Endothelial cell of umbilical vein (primary cell): ENCODE results near the gene WNK4. TPM values are rescaled to one million over a fixed set of nuclear protein-coding genes. Genes with fewer than 3 reads are reported as not detected.

Source experiments
- BruUV-seq: library from RNA; stranded (reverse); fragments of 400-500 nt; replicated peaks from 2 replicates; lab custom pipeline; 2021; lab: Mats Ljungman, UMichigan
- CTCF ChIA-PET: fragments of 300-600, 350-600 bp; sonication (Branson Sonifier 250); formaldehyde crosslinking; loops from one replicate; lab custom pipeline; 2021; ENCODE audit warnings: antibody characterized with exemption, inconsistent platforms; lab: Charles Lee
- POLR2A ChIA-PET: fragments of 300-600, 350-600 bp; sonication (Branson Sonifier 250); formaldehyde crosslinking; loops from one replicate; lab custom pipeline; 2021; ENCODE audit warnings: antibody characterized with exemption, inconsistent platforms; lab: Charles Lee
- DNase-seq: peaks from one replicate; pipeline ENCODE4 v3.0.0-alpha.2; 2011; ENCODE audit warnings: low read depth, low spot score
- FAIRE-seq: peaks from 2 replicates; lab custom pipeline; 2011; peaks lifted over from hg19 to GRCh38; lab: Jason Lieb, UNC
- H2AFZ ChIP-seq: 2 replicates; pipeline ENCODE4 v1.6.0; 2012; ENCODE audit warnings: low read depth, low read length, control low read depth, inconsistent platforms
- H3K27ac ChIP-seq: 2 replicates; pipeline ENCODE4 v1.5.1; 2011; ENCODE audit warnings: low read depth, mild to moderate bottlenecking, control low read depth, low read length, moderate library complexity; ENCODE audit not compliant: insufficient read depth
- H3K27me3 ChIP-seq, 2 experiments: 2 replicates each; pipeline versions ENCODE4 v1.6.0 to v1.6.1; 2011; ENCODE audit warnings: low read length in 2 of 2, mixed read lengths in 1 of 2; ENCODE audit not compliant: control insufficient read depth in 2 of 2, insufficient read depth in 2 of 2
- H3K36me3 ChIP-seq, 2 experiments: 2 replicates in 1 of 2; 3 replicates in 1 of 2; pipeline ENCODE4 v1.5.1; 2011; ENCODE audit warnings: low read length in 2 of 2, mild to moderate bottlenecking in 1 of 2, moderate library complexity in 1 of 2; ENCODE audit not compliant: control insufficient read depth in 2 of 2, insufficient read depth in 2 of 2; ENCODE audit errors: extremely low read depth in 1 of 2
- H3K4me1 ChIP-seq: 3 replicates; pipeline ENCODE4 v1.5.1; 2011; ENCODE audit warnings: mild to moderate bottlenecking, low read length; ENCODE audit not compliant: control insufficient read depth, insufficient read depth; ENCODE audit errors: extremely low read depth
- H3K4me2 ChIP-seq: 2 replicates; pipeline ENCODE4 v1.6.1; 2011; ENCODE audit warnings: low read length, control low read depth, mixed read lengths; ENCODE audit not compliant: insufficient read depth
- H3K4me3 ChIP-seq, 3 experiments: fragments of 200-600 bp in 1 of 3; sonication (generic), shearing (Covaris generic) in 1 of 3; replicated peaks in 1 of 3; 2 replicates each; pipeline ENCODE4 v1.5.1; 2011 to 2016; ENCODE audit warnings: control low read depth in 3 of 3, low read length in 3 of 3, mild to moderate bottlenecking in 2 of 3, inconsistent platforms in 1 of 3, low read depth in 1 of 3, moderate library complexity in 1 of 3; ENCODE audit not compliant: insufficient read depth in 1 of 3
- H3K79me2 ChIP-seq: 2 replicates; pipeline ENCODE4 v1.6.0; 2012; ENCODE audit warnings: low read length, inconsistent platforms; ENCODE audit not compliant: control insufficient read depth, insufficient read depth
- H3K9ac ChIP-seq: replicated peaks from 2 replicates; pipeline ENCODE3; 2011; ENCODE audit warnings: low read length, control low read depth; ENCODE audit not compliant: insufficient read depth; ENCODE audit errors: extremely low read depth
- H3K9me1 ChIP-seq: replicated peaks from 3 replicates; pipeline ENCODE4 v1.6.0; 2011; ENCODE audit warnings: mild to moderate bottlenecking, low read length; ENCODE audit not compliant: control insufficient read depth, insufficient read depth; ENCODE audit errors: extremely low read depth
- H3K9me3 ChIP-seq: replicated peaks from 2 replicates; pipeline ENCODE4 v1.5.1; 2012; ENCODE audit warnings: low read length, inconsistent platforms; ENCODE audit not compliant: control insufficient read depth, insufficient read depth
- H4K20me1 ChIP-seq: replicated peaks from 2 replicates; pipeline ENCODE3; 2011; ENCODE audit warnings: mild to moderate bottlenecking, low read length; ENCODE audit not compliant: control insufficient read depth, insufficient read depth; ENCODE audit errors: extremely low read depth
- CTCF ChIP-seq, 2 donors: IDR thresholded peaks; 1 replicate in 1 of 2; 2 replicates in 1 of 2; pipeline ENCODE4 v1.5.1; 2011; ENCODE audit warnings: low read length in 2 of 2, mild to moderate bottlenecking in 2 of 2, moderate library complexity in 2 of 2, control low read depth in 1 of 2, inconsistent platforms in 1 of 2, low read depth in 1 of 2; ENCODE audit not compliant: insufficient read depth in 1 of 2; ENCODE audit errors: extremely low read depth in 1 of 2
- POLR2AphosphoS5 ChIP-seq: IDR thresholded peaks from 2 replicates; pipeline ENCODE4 v1.6.1; 2012; ENCODE audit warnings: low read depth, mild to moderate bottlenecking, control low read depth, low read length, moderate library complexity; ENCODE audit not compliant: insufficient read depth
- dilution Hi-C: fragments of 300-500 bp; cut with MboI; formaldehyde crosslinking; loops from one replicate; pipeline ENCODE4 v1.15.0; 2019; ENCODE audit warnings: low sequenced_read_pairs; ENCODE audit not compliant: extremely low pct_ligation_motif_present
- intact Hi-C: fragments of 100-400 bp; cut with micrococcal nuclease; formaldehyde crosslinking; loops from one replicate; pipeline ENCODE4 v1.10.0; 2022
- polyA plus RNA-seq, 4 experiments: library from polyadenylated mRNA; depleted of rRNA in 3 of 4; stranded (reverse) in 3 of 4; unstranded in 1 of 4; fragments of >200 nt; gene quantifications; 2 replicates each; pipeline versions ENCODE4 v1.2.1 to v1.2.3, GENCODE V29; 2011 to 2012; ENCODE audit warnings: missing spikeins in 1 of 4
- total RNA-seq: library from RNA; stranded (reverse); gene quantifications from 2 replicates; pipeline ENCODE4 v1.2.3, GENCODE V29; 2021

WNK4 gene
- total and polyA plus RNA-seq, 2 donors (not counting 3 experiments of a cell fraction or from before 2014, with no cell fraction given), result 0.84 to 1.9 TPM

- Histone ChIP-seq H3K79me2 (peaks cover 3% of the 10 kb centered on the region), H3K27me3 (no peaks in the 10 kb centered on the region), H3K9me3 (no peaks in the 10 kb centered on the region), H3K4me3 (peak overlapping the region in 2 of 3 experiments; percentile 53 to 72), H3K4me1 (peaks cover 10% of the 10 kb centered on the region), H3K9ac (peak overlapping the region; percentile 76), H3K4me2 (peak overlapping the region; percentile 57), H3K36me3 (no peaks in the 10 kb centered on the region), H4K20me1 (no peaks in the 10 kb centered on the region), H3K9me1 (no peaks in the 10 kb centered on the region), H2AFZ (no peak overlapping the region), H3K27ac (peak overlapping the region; percentile 44)
- TF ChIP-seq CTCF (IDR thresholded peaks at IDR 0.05; ENCODE audit: extremely low read depth in 1 of 2, insufficient read depth in 1 of 2, low read depth in 1 of 2, low read length in 2 of 2) (peak; percentile 13 to 24), POLR2AphosphoS5 (no peak)
- intact Hi-C loops, result loop anchor here (1.0 to 5.0 kb wide), 3 partner anchors 20 to 79 kb away; partner anchors contain the start of genes BECN1, CNTD1 and COA3
- dilution Hi-C loops, result no loop called here
- no peak for DNase-seq
- no peak for FAIRE-seq
- ChIA-PET POLR2A (interaction anchor here (0.7 kb wide), 1 partner anchor 254 kb away, joined by 3 read pairs; the partner anchor contains the start of gene RPL27), CTCF (interaction anchor here (1.0 to 4.2 kb wide), 5 partner anchors 19 to 80 kb away, joined by 3 to 30 read pairs (median 3); partner anchors contain the start of genes BECN1 and VPS25)
- no TSS peak for BruUV-seq
These were observed 36.7 kb upstream of the WNK4 start for GRCh38 chr17:42743595-42744282.
